GM12865 (cell line): Measurements from ENCODE around the gene SLC7A8.

Experiments used
- DNase-seq: peaks from one replicate; pipeline ENCODE4 v3.0.0; 2010; ENCODE audit warnings: low read depth
- H3K4me3 ChIP-seq: 2 replicates; pipeline ENCODE4 v1.5.1; 2011; ENCODE audit warnings: mild to moderate bottlenecking, low read depth, low read length, control low read depth
- TF ChIP-seq, protein P1 (sequence below): IDR thresholded peaks from 2 replicates; pipeline ENCODE4 v1.5.1; 2011; ENCODE audit warnings: low read length, control low read depth, low read depth, inconsistent platforms; ENCODE audit not compliant: insufficient read depth; ENCODE audit errors: missing control alignments

SLC7A8 gene

DNA sequence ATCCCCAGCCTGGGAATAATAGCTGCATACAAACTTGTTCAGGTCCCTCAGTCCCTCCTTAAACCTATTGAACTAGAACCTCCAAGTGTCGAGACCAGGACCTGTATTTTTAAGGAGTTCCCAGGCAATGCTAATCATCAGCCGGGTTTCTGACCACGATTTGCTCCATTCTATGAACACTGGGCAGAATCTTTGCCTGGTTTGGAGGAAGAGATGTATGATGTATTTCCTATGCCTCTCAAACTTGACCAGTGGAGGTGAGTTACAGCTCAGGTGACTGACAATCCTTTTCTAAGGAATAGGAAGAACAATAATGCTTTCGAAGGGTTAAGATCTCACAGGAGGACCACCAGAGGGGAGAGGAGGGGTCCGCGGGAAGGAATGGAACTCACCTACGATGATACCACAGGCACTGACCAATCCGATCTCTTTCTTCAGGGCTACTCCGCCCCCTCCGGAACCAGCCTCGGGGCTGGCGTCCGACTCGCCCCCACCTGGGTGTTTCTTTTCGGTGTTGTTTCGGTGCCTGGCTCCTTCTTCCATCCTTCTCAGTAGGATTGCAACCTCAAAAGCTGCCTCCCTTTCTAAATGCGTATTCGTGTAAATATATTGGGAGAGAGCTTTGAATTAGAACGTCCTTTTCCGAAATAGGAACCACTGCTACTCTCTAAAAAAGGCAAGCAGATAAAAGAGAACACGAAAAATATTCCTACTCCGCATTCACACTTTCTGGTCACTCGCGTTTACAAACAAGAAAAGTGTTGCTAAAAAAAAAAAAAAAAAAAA is 895 bp downstream of the SLC7A8 start:
- TF ChIP-seq, protein P1, sequence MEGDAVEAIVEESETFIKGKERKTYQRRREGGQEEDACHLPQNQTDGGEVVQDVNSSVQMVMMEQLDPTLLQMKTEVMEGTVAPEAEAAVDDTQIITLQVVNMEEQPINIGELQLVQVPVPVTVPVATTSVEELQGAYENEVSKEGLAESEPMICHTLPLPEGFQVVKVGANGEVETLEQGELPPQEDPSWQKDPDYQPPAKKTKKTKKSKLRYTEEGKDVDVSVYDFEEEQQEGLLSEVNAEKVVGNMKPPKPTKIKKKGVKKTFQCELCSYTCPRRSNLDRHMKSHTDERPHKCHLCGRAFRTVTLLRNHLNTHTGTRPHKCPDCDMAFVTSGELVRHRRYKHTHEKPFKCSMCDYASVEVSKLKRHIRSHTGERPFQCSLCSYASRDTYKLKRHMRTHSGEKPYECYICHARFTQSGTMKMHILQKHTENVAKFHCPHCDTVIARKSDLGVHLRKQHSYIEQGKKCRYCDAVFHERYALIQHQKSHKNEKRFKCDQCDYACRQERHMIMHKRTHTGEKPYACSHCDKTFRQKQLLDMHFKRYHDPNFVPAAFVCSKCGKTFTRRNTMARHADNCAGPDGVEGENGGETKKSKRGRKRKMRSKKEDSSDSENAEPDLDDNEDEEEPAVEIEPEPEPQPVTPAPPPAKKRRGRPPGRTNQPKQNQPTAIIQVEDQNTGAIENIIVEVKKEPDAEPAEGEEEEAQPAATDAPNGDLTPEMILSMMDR, result no peak
- DNase-seq, result no peak
- peak overlapping the region; percentile 19 for H3K4me3 ChIP-seq

DNA sequence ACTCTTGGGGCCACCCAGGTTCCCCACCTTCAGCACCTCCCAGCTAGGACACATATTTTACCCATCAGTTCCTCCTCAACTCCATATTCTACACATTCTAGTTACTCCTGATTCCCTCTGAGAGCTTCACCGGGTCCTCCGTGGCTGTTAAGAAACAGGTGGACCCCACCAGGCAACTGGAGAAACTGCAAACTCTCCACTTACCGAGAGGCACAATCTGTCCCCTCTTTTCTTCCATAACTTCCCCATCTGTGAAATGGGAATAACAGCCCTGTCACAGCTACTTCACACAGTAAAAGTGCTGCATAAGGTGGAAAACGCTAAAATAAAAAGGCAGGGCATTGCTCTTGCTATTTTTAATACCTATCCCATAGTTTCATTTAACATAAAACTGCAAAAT is 1.5 kb downstream of the SLC7A8 start:
- no peak overlapping the region for H3K4me3 ChIP-seq
- no peak for DNase-seq
- TF ChIP-seq, protein P1, result no peak

DNA sequence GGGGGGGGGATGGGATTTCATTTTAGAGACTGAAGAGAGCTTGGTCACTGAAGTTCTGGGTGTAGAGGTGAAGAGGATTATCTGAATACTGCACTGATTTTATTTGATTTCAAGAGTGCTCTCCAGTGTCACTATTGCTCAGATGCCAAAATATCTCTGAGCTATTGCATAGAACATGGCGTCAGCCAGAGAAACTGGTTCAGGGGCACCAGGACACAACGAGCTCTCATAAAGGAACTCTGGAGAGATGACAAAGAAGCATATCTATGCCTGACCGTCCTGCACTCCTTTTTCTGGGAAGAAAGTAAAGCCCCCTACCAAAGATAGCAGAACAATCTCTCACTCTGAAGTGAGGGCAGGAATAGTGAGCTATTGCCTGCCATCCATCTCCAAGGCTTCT is 2.0 kb downstream of the SLC7A8 start:
- TF ChIP-seq, protein P1, result no peak
- H3K4me3 ChIP-seq, result no peak overlapping the region
- no peak for DNase-seq

DNA sequence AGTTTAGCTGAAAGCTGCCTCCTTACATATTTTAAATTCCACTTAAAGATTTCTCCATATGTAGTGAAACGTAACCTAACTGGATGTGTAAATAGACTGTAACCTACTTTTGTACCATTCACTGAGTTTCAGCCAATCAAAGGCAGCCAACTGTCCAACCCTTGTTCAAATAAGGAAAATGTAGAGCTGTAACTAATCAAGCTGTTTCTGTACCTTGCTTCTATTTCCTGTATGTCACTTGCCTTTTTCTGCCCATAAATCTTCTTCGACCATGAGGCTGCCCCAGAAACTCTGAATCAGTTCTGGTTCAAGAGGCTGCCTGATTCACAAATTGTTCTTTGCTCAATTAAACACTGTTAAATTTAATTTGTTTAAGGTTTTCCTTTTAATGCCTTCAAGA is 6.3 kb downstream of the SLC7A8 start:
- TF ChIP-seq, protein P1, result no peak
- DNase-seq, result no peak

DNA sequence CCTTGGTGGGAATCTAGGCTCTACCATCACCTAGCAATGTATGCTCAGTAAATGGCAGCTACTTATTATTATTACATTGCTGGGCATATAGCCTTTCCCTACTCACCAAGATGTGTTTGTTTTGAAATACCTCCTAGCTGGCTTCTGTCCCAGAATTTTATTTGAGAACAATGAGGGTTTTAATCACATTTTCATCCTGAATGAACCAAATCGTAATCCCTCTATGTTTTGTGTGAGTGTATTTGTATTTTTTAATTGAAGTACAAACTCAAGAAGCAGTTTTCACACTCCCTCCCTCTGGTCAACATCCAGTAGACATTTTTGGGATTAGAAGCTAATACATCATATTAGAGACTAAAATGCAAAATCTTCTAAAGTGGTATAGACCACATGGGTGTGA is 7.6 kb downstream of the SLC7A8 start:
- no peak for DNase-seq

More for the DNA sequence above, 6.3 kb downstream of the SLC7A8 start:
- H3K4me3 ChIP-seq, result no peak overlapping the region

DNA sequence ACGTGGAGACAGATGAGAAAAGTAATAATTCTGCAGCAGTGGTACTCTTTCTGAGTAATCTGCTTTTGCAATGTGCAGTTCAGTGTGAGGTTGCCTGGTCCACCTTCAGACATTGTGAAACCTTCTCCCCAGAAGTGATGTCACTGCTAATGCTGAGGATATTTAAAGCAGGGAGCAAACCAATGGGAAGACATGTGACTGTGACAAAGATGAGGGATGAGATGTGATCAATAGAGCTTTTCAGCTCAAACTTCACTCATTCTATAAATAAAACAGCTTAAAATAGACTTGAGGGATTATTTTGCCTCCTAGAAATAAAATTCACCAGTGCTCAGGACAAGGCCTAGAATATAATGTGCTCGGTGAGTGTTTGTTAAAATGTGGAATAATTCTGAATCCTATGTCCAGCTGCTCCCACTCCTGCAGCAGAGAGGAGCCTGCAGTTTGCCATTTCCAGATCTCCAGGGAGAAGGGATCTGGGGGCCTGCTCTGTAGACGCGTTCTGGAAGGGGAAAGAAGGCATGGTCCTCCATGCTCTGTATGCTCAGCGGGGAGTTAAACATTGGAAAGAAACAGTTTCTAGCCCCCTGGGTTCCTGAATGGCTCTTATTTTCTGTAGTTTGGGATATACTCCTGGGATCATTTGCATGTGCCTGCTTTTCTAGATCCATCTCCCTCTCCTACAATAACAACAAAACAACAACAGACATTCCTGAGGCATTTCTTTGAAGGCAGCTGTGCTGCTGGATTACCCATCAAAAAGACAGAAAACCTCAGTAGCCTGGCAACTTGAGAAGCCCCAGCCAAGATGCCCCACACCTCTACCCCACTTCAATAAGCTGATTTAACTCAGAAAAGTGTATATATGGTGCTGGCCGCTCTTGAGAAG is 8.9 kb downstream of the SLC7A8 start:
- H3K4me3 ChIP-seq, result no peak overlapping the region
- TF ChIP-seq, protein P1, result no peak
- no peak for DNase-seq

More for the DNA sequence above, 7.6 kb downstream of the SLC7A8 start:
- TF ChIP-seq, protein P1, result no peak
- H3K4me3 ChIP-seq, result no peak overlapping the region

DNA sequence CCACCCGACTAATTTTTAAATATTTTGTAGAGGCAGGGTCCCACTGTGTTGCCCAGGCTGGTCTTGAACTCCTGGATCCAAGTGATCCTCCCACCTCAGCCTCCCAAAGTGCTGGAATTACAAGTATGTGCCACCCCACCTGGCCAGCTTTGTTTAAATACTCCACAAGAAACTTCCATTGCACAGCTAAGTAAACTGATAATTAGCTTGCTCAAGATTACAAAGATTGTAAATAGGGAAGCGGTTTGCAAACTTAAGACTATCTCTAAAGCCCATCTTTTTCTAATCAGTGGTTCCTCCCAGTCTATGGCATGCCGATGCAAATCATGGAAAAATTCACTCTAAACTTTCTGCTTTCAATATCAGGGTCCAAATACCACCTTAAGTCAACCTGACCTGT is 9.7 kb downstream of the SLC7A8 start:
- no peak overlapping the region for H3K4me3 ChIP-seq
- TF ChIP-seq, protein P1, result no peak
- DNase-seq, result no peak
